H1 (cell line): ENCODE measurements around the gene MSI2. TPM values are rescaled to one million over a fixed set of nuclear protein-coding genes. Genes with fewer than 3 reads are reported as not detected.

Experiments
- CTCF ChIA-PET: fragments of 300-600 bp; sonication (Branson Sonifier 250); formaldehyde crosslinking; loops from one replicate; lab custom pipeline; 2021; ENCODE audit not compliant: partially characterized antibody; lab: Charles Lee
- POLR2A ChIA-PET: fragments of 300-600 bp; sonication (Branson Sonifier 250); formaldehyde crosslinking; loops from one replicate; lab custom pipeline; 2021; ENCODE audit warnings: inconsistent platforms; ENCODE audit not compliant: partially characterized antibody; lab: Charles Lee
- DNase-seq, 2 experiments: peaks; one replicate each; pipeline versions ENCODE4 v3.0.0 to v3.0.0-alpha.2; 2010 to 2022; ENCODE audit warnings: low spot score in 2 of 2, low read depth in 1 of 2, mixed read lengths in 1 of 2
- FAIRE-seq: peaks from 2 replicates; lab custom pipeline; 2011; peaks lifted over from hg19 to GRCh38; lab: Jason Lieb, UNC
- H2AFZ ChIP-seq: 2 replicates; pipeline ENCODE4 v1.8.1; 2012; ENCODE audit warnings: low read length, inconsistent platforms
- H2AK5ac ChIP-seq: 2 replicates; pipeline ENCODE4 v1.6.1; 2013; ENCODE audit warnings: low read depth, low read length
- H2BK120ac ChIP-seq: replicated peaks from 2 replicates; pipeline ENCODE3; 2013; ENCODE audit warnings: low read depth, low read length, inconsistent platforms
- H2BK12ac ChIP-seq: 2 replicates; pipeline ENCODE4 v1.6.1; 2013; ENCODE audit warnings: low read depth, low read length
- H2BK15ac ChIP-seq: 2 replicates; pipeline ENCODE4 v1.6.1; 2013; ENCODE audit warnings: low read length
- H2BK20ac ChIP-seq: 2 replicates; pipeline ENCODE4 v1.6.1; 2013; ENCODE audit warnings: low read length
- H2BK5ac ChIP-seq: 2 replicates; pipeline ENCODE4 v1.6.1; 2013; ENCODE audit warnings: low read depth, low read length
- H3K14ac ChIP-seq: 2 replicates; pipeline ENCODE4 v1.6.1; 2013; ENCODE audit warnings: inconsistent platforms; ENCODE audit not compliant: insufficient read length
- H3K18ac ChIP-seq: 2 replicates; pipeline ENCODE4 v1.6.1; 2013; ENCODE audit warnings: low read length; ENCODE audit errors: extremely low read depth
- H3K23ac ChIP-seq: 2 replicates; pipeline ENCODE4 v1.6.1; 2013; ENCODE audit warnings: inconsistent platforms; ENCODE audit not compliant: insufficient read length
- H3K23me2 ChIP-seq: 2 replicates; pipeline ENCODE4 v1.6.1; 2013; ENCODE audit warnings: low read depth, low read length
- H3K27ac ChIP-seq: 2 replicates; pipeline ENCODE4 v1.6.1; 2011; ENCODE audit warnings: low read depth, low read length, inconsistent platforms
- H3K27me3 ChIP-seq, 4 experiments: replicated peaks in 1 of 4; 1 replicate in 1 of 4; 2 replicates in 3 of 4; pipeline versions ENCODE4 v1.6.1 to v1.8.1; 2011 to 2013; ENCODE audit warnings: low read length in 3 of 4, mild to moderate bottlenecking in 3 of 4, inconsistent platforms in 2 of 4, mixed read lengths in 2 of 4, moderate library complexity in 1 of 4; ENCODE audit not compliant: control insufficient read depth in 3 of 4, insufficient read depth in 3 of 4; ENCODE audit errors: extremely low read depth in 1 of 4
- H3K36me3 ChIP-seq, 4 experiments: 2 replicates each; pipeline versions ENCODE4 v1.6.1 to v1.8.1; 2011 to 2013; ENCODE audit warnings: mild to moderate bottlenecking in 4 of 4, low read length in 3 of 4, moderate library complexity in 2 of 4, control low read depth in 1 of 4, inconsistent platforms in 1 of 4; ENCODE audit not compliant: insufficient read depth in 4 of 4, control insufficient read depth in 2 of 4
- H3K4ac ChIP-seq: replicated peaks from 2 replicates; pipeline ENCODE3; 2013; ENCODE audit warnings: low read length, low read depth, mixed read lengths, inconsistent platforms; ENCODE audit not compliant: insufficient read length
- H3K4me1 ChIP-seq, 4 experiments: replicated peaks in 1 of 4; 1 replicate in 1 of 4; 2 replicates in 3 of 4; pipeline versions ENCODE4 v1.6.1 to v1.8.1; 2011 to 2013; ENCODE audit warnings: low read length in 3 of 4, inconsistent platforms in 2 of 4, mixed read lengths in 1 of 4; ENCODE audit not compliant: insufficient read depth in 4 of 4, control insufficient read depth in 3 of 4
- H3K4me2 ChIP-seq, 2 experiments: 2 replicates each; pipeline versions ENCODE4 v1.6.1 to v1.8.1; 2011 to 2013; ENCODE audit warnings: low read depth in 2 of 2, low read length in 2 of 2, control low read depth in 1 of 2, inconsistent platforms in 1 of 2, mild to moderate bottlenecking in 1 of 2; ENCODE audit not compliant: insufficient read depth in 1 of 2
- H3K4me3 ChIP-seq, 4 experiments: fragments of 200-600, 300-600 bp in 1 of 4; sonication (generic), shearing (Covaris generic), sonication (Bioruptor Twin) in 1 of 4; 2 replicates each; pipeline versions ENCODE4 v1.5.1 to v1.8.1; 2011 to 2016; ENCODE audit warnings: low read length in 4 of 4, low read depth in 3 of 4, control low read depth in 2 of 4, inconsistent platforms in 2 of 4, mild to moderate bottlenecking in 2 of 4, mixed read lengths in 1 of 4, moderate library complexity in 1 of 4; ENCODE audit not compliant: insufficient read depth in 2 of 4; ENCODE audit errors: extremely low read depth in 1 of 4
- H3K56ac ChIP-seq: replicated peaks from 2 replicates; pipeline ENCODE3; 2013; ENCODE audit warnings: low read depth, mild to moderate bottlenecking, mixed read lengths, low read length, inconsistent platforms; ENCODE audit not compliant: insufficient read length
- H3K79me1 ChIP-seq: 2 replicates; pipeline ENCODE4 v1.6.1; 2013; ENCODE audit warnings: low read depth, low read length, control low read depth
- H3K79me2 ChIP-seq, 2 experiments: 2 replicates each; pipeline versions ENCODE4 v1.6.1 to v1.8.1; 2012 to 2013; ENCODE audit warnings: low read length in 2 of 2, mild to moderate bottlenecking in 2 of 2, inconsistent platforms in 1 of 2; ENCODE audit not compliant: insufficient read depth in 2 of 2, control insufficient read depth in 1 of 2
- H3K9ac ChIP-seq, 4 experiments: replicated peaks in 1 of 4; 1 replicate in 1 of 4; 2 replicates in 3 of 4; pipeline versions ENCODE4 v1.6.1 to v1.8.1; 2011 to 2013; ENCODE audit warnings: low read depth in 3 of 4, low read length in 3 of 4, control low read depth in 2 of 4, mild to moderate bottlenecking in 2 of 4, moderate library complexity in 2 of 4, inconsistent platforms in 1 of 4; ENCODE audit errors: extremely low read depth in 1 of 4
- H3K9me3 ChIP-seq, 2 experiments: 2 replicates each; pipeline versions ENCODE4 v1.6.1 to v1.8.1; 2012 to 2013; ENCODE audit warnings: mild to moderate bottlenecking in 2 of 2, moderate library complexity in 2 of 2, control low read depth in 1 of 2, inconsistent platforms in 1 of 2, low read depth in 1 of 2, low read length in 1 of 2, mixed read lengths in 1 of 2; ENCODE audit not compliant: insufficient read depth in 2 of 2
- H4K20me1 ChIP-seq, 2 experiments: replicated peaks in 1 of 2; 2 replicates each; pipeline versions ENCODE3 to v1.8.1; 2011 to 2013; ENCODE audit warnings: inconsistent platforms in 2 of 2, low read length in 2 of 2, mild to moderate bottlenecking in 1 of 2; ENCODE audit not compliant: insufficient read depth in 2 of 2, control insufficient read depth in 1 of 2
- H4K5ac ChIP-seq: 2 replicates; pipeline ENCODE4 v1.6.1; 2013; ENCODE audit warnings: low read length, low read depth, mixed read lengths, inconsistent platforms; ENCODE audit not compliant: insufficient read length
- H4K8ac ChIP-seq: 2 replicates; pipeline ENCODE4 v1.8.0; 2013; ENCODE audit warnings: mild to moderate bottlenecking, moderate library complexity, low read length, inconsistent platforms; ENCODE audit not compliant: insufficient read depth; ENCODE audit errors: extremely low read depth
- H4K91ac ChIP-seq: replicated peaks from 2 replicates; pipeline ENCODE3; 2013; ENCODE audit warnings: low read length, mixed read lengths, inconsistent platforms; ENCODE audit not compliant: insufficient read length
- CREB1 ChIP-seq: IDR thresholded peaks from 2 replicates; pipeline ENCODE4 v1.6.1; 2012; ENCODE audit warnings: inconsistent platforms
- CTCF ChIP-seq, 3 experiments: IDR thresholded peaks; 1 replicate in 2 of 3; 2 replicates in 1 of 3; pipeline versions ENCODE4 v1.5.1 to v1.6.1; 2011; ENCODE audit warnings: low read length in 3 of 3, mild to moderate bottlenecking in 3 of 3, inconsistent platforms in 2 of 3, low read depth in 1 of 3, moderate library complexity in 1 of 3; ENCODE audit not compliant: insufficient read depth in 1 of 3; ENCODE audit errors: control extremely low read depth in 1 of 3
- E2F6 ChIP-seq: IDR thresholded peaks from 2 replicates; pipeline ENCODE4 v1.6.1; 2012; ENCODE audit warnings: inconsistent platforms
- FOSL1 ChIP-seq: IDR thresholded peaks from 2 replicates; pipeline ENCODE4 v1.6.1; 2011; ENCODE audit warnings: mild to moderate bottlenecking, low read depth, low read length, moderate library complexity; ENCODE audit not compliant: insufficient read depth
- JUN ChIP-seq: IDR thresholded peaks from 2 replicates; pipeline ENCODE4 v1.6.1; 2011; ENCODE audit warnings: low read depth, mild to moderate bottlenecking, improper control_type of control experiment, low read length
- JUND ChIP-seq: IDR thresholded peaks from 2 replicates; pipeline ENCODE4 v1.6.1; 2011; ENCODE audit warnings: mild to moderate bottlenecking, improper control_type of control experiment, low read length
- KDM4A ChIP-seq: IDR thresholded peaks from one replicate; pipeline ENCODE4 v1.7.1; 2012; ENCODE audit warnings: low read depth, mild to moderate bottlenecking, moderate library complexity, low read length, inconsistent platforms; ENCODE audit not compliant: severe bottlenecking
- POLR2AphosphoS5 ChIP-seq: IDR thresholded peaks from 2 replicates; pipeline ENCODE4 v1.6.1; 2011; ENCODE audit warnings: low read depth, low read length
- SRF ChIP-seq: IDR thresholded peaks from 2 replicates; pipeline ENCODE4 v1.6.1; 2011; ENCODE audit warnings: mild to moderate bottlenecking, low read depth, low read length, moderate library complexity
- TBP ChIP-seq: IDR thresholded peaks from 2 replicates; pipeline ENCODE4 v1.6.1; 2011; ENCODE audit warnings: low read depth, low read length, improper control_type of control experiment
- TCF12 ChIP-seq: IDR thresholded peaks from 2 replicates; pipeline ENCODE4 v1.6.1; 2011; ENCODE audit warnings: low read depth, mild to moderate bottlenecking, low read length
- WGBS, 2 experiments: shearing (Covaris generic) in 1 of 2; methylation state at CpG; one replicate each; pipeline versions ENCODE4 v1.1.6 to v1.1.7; 2013 to 2015; ENCODE audit warnings: low lambda C conversion rate in 2 of 2, mixed read lengths in 2 of 2, inconsistent platforms in 1 of 2, low coverage in 1 of 2, missing lambda C conversion rate in 1 of 2; ENCODE audit not compliant: insufficient replicate concordance in 2 of 2, insufficient coverage in 1 of 2, insufficient read length in 1 of 2; ENCODE audit errors: extremely low coverage in 1 of 2, missing lambda C conversion rate in 1 of 2; 5-methylcytosine and 5-hydroxymethylcytosine counted together
- polyA plus RNA-seq, 7 experiments: library from polyadenylated mRNA; depleted of rRNA in 3 of 7; stranded (reverse) in 5 of 7; unstranded in 2 of 7; fragments of >200 nt in 5 of 7; fragments of 200-250 nt in 2 of 7; gene quantifications; 1 replicate in 5 of 7; 2 replicates in 1 of 7; 4 replicates in 1 of 7; pipeline versions ENCODE4 v1.2.1 to v1.2.3, GENCODE V29; 2011 to 2013; ENCODE audit warnings: missing spikeins in 2 of 7, mixed read lengths in 2 of 7
- total RNA-seq: library from RNA; stranded (reverse); fragmentation: NEBNext Ultra II Directional; extraction: Animal tissue kit (Norgen Biotek cat#: 25700); gene quantifications from 2 replicates; pipeline ENCODE4 v1.2.1, GENCODE V29; 2021

The MSI2 gene
- total and polyA plus RNA-seq, 2 of the 8 experiments (the other 6 are each of a cell fraction or from before 2014, with no cell fraction given): 36.7 to 80.6 TPM

GRCh38 chr17:57649191-57649590 is 392.9 kb downstream of the MSI2 start:
- DNase-seq (no peak), FAIRE-seq (peak; percentile 74)
- peaks cover 10 to 23% (median 20%) of the 10 kb centered on the region in 4 experiments for H3K4me1 ChIP-seq
- H3K9me3 ChIP-seq: no peaks in the 10 kb centered on the region
- H4K8ac ChIP-seq: no peak overlapping the region
- peak overlapping the region; percentile 87 for H2BK20ac ChIP-seq
- H3K4ac ChIP-seq: peak overlapping the region; percentile 19
- no peak overlapping the region for H3K23ac ChIP-seq
- H2AK5ac ChIP-seq: peak overlapping the region; percentile 100
- H3K4me3 ChIP-seq: no peak overlapping the region
- peak overlapping the region; percentile 96 for H2BK12ac ChIP-seq
- 96 to 100% methylated on average over 1 to 3 of the region's 3 CpGs for WGBS, 2 experiments
- H3K79me2 ChIP-seq: no peaks in the 10 kb centered on the region
- H3K9ac ChIP-seq: no peak overlapping the region
- 0 out of 2 replicates have a peak, but pooled peaks cover under 1% of the 10 kb centered on the region for H3K79me1 ChIP-seq
- peak overlapping the region; percentile 80 for H2BK120ac ChIP-seq
- no peak overlapping the region for H2AFZ ChIP-seq
- H3K14ac ChIP-seq: no peak overlapping the region
- H3K56ac ChIP-seq: peak overlapping the region; percentile 17
- H3K4me2 ChIP-seq: peak overlapping the region; percentile 52 to 61; a peak in 2 of 4 replicates
- no peak overlapping the region for H4K5ac ChIP-seq
- H2BK15ac ChIP-seq: peak overlapping the region; percentile 88
- peak overlapping the region; percentile 81 for H2BK5ac ChIP-seq
- H3K23me2 ChIP-seq: peaks cover 4% of the 10 kb centered on the region
- H4K20me1 ChIP-seq: peaks cover 0 to 4% of the 10 kb centered on the region in 2 experiments
- no peaks in the 10 kb centered on the region for H3K27me3 ChIP-seq
- no peak overlapping the region for H3K27ac ChIP-seq
- H4K91ac ChIP-seq: peak overlapping the region; percentile 85
- peak overlapping the region; percentile 76; the same call in 1 of the 2 replicates for H3K18ac ChIP-seq
- ChIA-PET POLR2A (interaction anchor here (4.5 kb wide), 1 partner anchor 12 kb away, joined by 18 read pairs; no protein-coding TSS in a partner anchor), CTCF (interaction anchor here (1.4 kb wide), 1 partner anchor 9 kb away, joined by 3 read pairs; no protein-coding TSS in a partner anchor)
- no peaks in the 10 kb centered on the region; a peak in 1 of 8 replicates for H3K36me3 ChIP-seq
- TF ChIP-seq CREB1 (no peak), E2F6 (no peak), CTCF (IDR thresholded peaks at IDR 0.05; ENCODE audit: control extremely low read depth in 1 of 3, insufficient read depth in 1 of 3, low read depth in 1 of 3, low read length in 3 of 3) (no peak), SRF (no peak), JUN (no peak), FOSL1 (no peak), TBP (no peak), POLR2AphosphoS5 (no peak), JUND (no peak), TCF12 (no peak), KDM4A (no peak)
